Measurements from ENCODE around the gene CFAP221. TPM values are rescaled to one million over a fixed set of nuclear protein-coding genes. Genes with fewer than 3 reads are reported as not detected.

CFAP221 gene
- total RNA-seq, 1 experiment from 2014 or later, result 10.0 TPM

GRCh38 chr2:119691189-119691588 is 146.9 kb downstream of the CFAP221 start:
- CTCF ChIA-PET, result interaction anchor here (1.3 kb wide), 1 partner anchor 12 kb away, joined by 3 read pairs; no protein-coding TSS in a partner anchor
- TF ChIP-seq CTCF (IDR thresholded peaks at IDR 0.05; ENCODE audit: unreplicated experiment), result no peak

GRCh38 chr2:119691651-119692245 is 147.5 kb downstream of the CFAP221 start:
- intact Hi-C loops (cut with micrococcal nuclease; ENCODE audit: unreplicated experiment), result no loop called here
- Mint-ChIP-seq H3K4me3 (ENCODE audit: low read depth, unreplicated experiment) (no peak overlapping the region), H3K27ac (ENCODE audit: unreplicated experiment) (no peak overlapping the region), H3K9me3 (ENCODE audit: low read depth, unreplicated experiment) (peaks cover 3% of the 10 kb centered on the region), H3K4me1 (ENCODE audit: low read depth, unreplicated experiment) (peaks cover 28% of the 10 kb centered on the region), H3K27me3 (ENCODE audit: unreplicated experiment) (no peaks in the 10 kb centered on the region), H3K36me3 (ENCODE audit: insufficient read depth, unreplicated experiment) (no peaks in the 10 kb centered on the region)
- no TSS peak for BruUV-seq (replicated peaks)
- CTCF ChIA-PET, result no interaction called here
- TF ChIP-seq CTCF (IDR thresholded peaks at IDR 0.05; ENCODE audit: unreplicated experiment), result no peak
- no peak for DNase-seq

More at GRCh38 chr2:119691189-119691588, 146.9 kb downstream of the CFAP221 start:
- H3K4me3 Mint-ChIP-seq (ENCODE audit: low read depth, unreplicated experiment), result no peak overlapping the region
- H3K27ac Mint-ChIP-seq (ENCODE audit: unreplicated experiment), result no peak overlapping the region
- peaks cover 3% of the 10 kb centered on the region for H3K9me3 Mint-ChIP-seq (ENCODE audit: low read depth, unreplicated experiment)
- no TSS peak for BruUV-seq (replicated peaks)
- peaks cover 27% of the 10 kb centered on the region for H3K4me1 Mint-ChIP-seq (ENCODE audit: low read depth, unreplicated experiment)
- intact Hi-C loops (cut with micrococcal nuclease; ENCODE audit: unreplicated experiment), result no loop called here
- no peak for DNase-seq
- H3K27me3 Mint-ChIP-seq (ENCODE audit: unreplicated experiment), result no peaks in the 10 kb centered on the region
- no peaks in the 10 kb centered on the region for H3K36me3 Mint-ChIP-seq (ENCODE audit: insufficient read depth, unreplicated experiment)

GRCh38 chr2:119692310-119692709 is 148.1 kb downstream of the CFAP221 start:
- Mint-ChIP-seq H3K27me3 (ENCODE audit: unreplicated experiment) (no peaks in the 10 kb centered on the region), H3K9me3 (ENCODE audit: low read depth, unreplicated experiment) (peaks cover 3% of the 10 kb centered on the region), H3K36me3 (ENCODE audit: insufficient read depth, unreplicated experiment) (no peaks in the 10 kb centered on the region), H3K27ac (ENCODE audit: unreplicated experiment) (no peak overlapping the region), H3K4me1 (ENCODE audit: low read depth, unreplicated experiment) (peaks cover 28% of the 10 kb centered on the region), H3K4me3 (ENCODE audit: low read depth, unreplicated experiment) (no peak overlapping the region)
- CTCF ChIA-PET, result interaction anchor here (0.6 kb wide), 1 partner anchor 164 kb away, joined by 3 read pairs; no protein-coding TSS in a partner anchor
- intact Hi-C loops (cut with micrococcal nuclease; ENCODE audit: unreplicated experiment), result no loop called here
- DNase-seq, result no peak
- TF ChIP-seq CTCF (IDR thresholded peaks at IDR 0.05; ENCODE audit: unreplicated experiment), result no peak
- no TSS peak for BruUV-seq (replicated peaks)

- H3K4me1 Mint-ChIP-seq (ENCODE audit: low read depth, unreplicated experiment), result peaks cover 28% of the 10 kb centered on the region
- H3K36me3 Mint-ChIP-seq (ENCODE audit: insufficient read depth, unreplicated experiment), result no peaks in the 10 kb centered on the region
- no TSS peak for BruUV-seq (replicated peaks)
- CTCF ChIA-PET, result interaction anchor here (0.6 kb wide), 1 partner anchor 165 kb away, joined by 3 read pairs; no protein-coding TSS in a partner anchor
- TF ChIP-seq CTCF (IDR thresholded peaks at IDR 0.05; ENCODE audit: unreplicated experiment), result no peak
- H3K9me3 Mint-ChIP-seq (ENCODE audit: low read depth, unreplicated experiment), result peaks cover 3% of the 10 kb centered on the region
- no peak for DNase-seq
- no peaks in the 10 kb centered on the region for H3K27me3 Mint-ChIP-seq (ENCODE audit: unreplicated experiment)
- H3K27ac Mint-ChIP-seq (ENCODE audit: unreplicated experiment), result no peak overlapping the region
- intact Hi-C loops (cut with micrococcal nuclease; ENCODE audit: unreplicated experiment), result no loop called here
- no peak overlapping the region for H3K4me3 Mint-ChIP-seq (ENCODE audit: low read depth, unreplicated experiment)
These were observed 148.7 kb downstream of the CFAP221 start for GRCh38 chr2:119692954-119693353.

All from Calu3 (cell line).